HCT116 (cell line): ENCODE data around the gene SMYD3. TPM values are rescaled to one million over a fixed set of nuclear protein-coding genes. Genes with fewer than 3 reads are reported as not detected.

Experiments
- ATAC-seq: fragments of 200-7000 bp; cut with Tn5 transposase; 2 replicates; pipeline ENCODE4 v1.9.1; 2020; ENCODE audit warnings: mild to moderate bottlenecking, moderate library complexity
- BruUV-seq: library from RNA; stranded (reverse); fragments of 400-500 nt; replicated peaks from 2 replicates; lab custom pipeline; 2021; lab: Mats Ljungman, UMichigan
- CTCF ChIA-PET: fragments of 300-600 bp; sonication (Branson Sonifier 250); formaldehyde crosslinking; loops from one replicate; lab custom pipeline; 2021; ENCODE audit warnings: antibody characterized with exemption; lab: Charles Lee
- POLR2A ChIA-PET: fragments of 300-600, 350-600 bp; sonication (Branson Sonifier 250); formaldehyde crosslinking; loops from one replicate; lab custom pipeline; 2021; ENCODE audit warnings: antibody characterized with exemption; lab: Charles Lee
- RAD21 ChIA-PET, 2 experiments: fragments of 300-600 bp; sonication (Branson Sonifier 250); formaldehyde crosslinking; loops; one replicate each; lab custom pipeline; 2023; ENCODE audit warnings: low total read pairs in 2 of 2; ENCODE audit not compliant: uncharacterized antibody in 2 of 2, unreplicated experiment in 2 of 2, low non-redundant PET in 1 of 2; lab: Charles Lee
- DNase-seq: peaks from one replicate; pipeline ENCODE4 v3.0.0-alpha.2; 2010; ENCODE audit warnings: low read depth, low spot score
- H2AFZ ChIP-seq: fragments of 200-600 bp; shearing (Covaris generic), sonication (generic); 2 replicates; pipeline ENCODE4 v1.6.1; 2017; ENCODE audit warnings: low read depth, mixed run types, mixed read lengths, antibody characterized with exemption, low read length; ENCODE audit not compliant: poor library complexity, severe bottlenecking
- H3K27ac ChIP-seq: 2 replicates; pipeline ENCODE4 v1.5.1; 2012; ENCODE audit warnings: low read depth, low read length
- H3K27me3 ChIP-seq: fragments of 200-600 bp; sonication (generic); 2 replicates; pipeline ENCODE4 v1.6.1; 2016; ENCODE audit warnings: mixed run types, low read length, mixed read lengths; ENCODE audit not compliant: insufficient read depth
- H3K36me3 ChIP-seq, 2 experiments: fragments of 200-500 bp in 1 of 2; fragments of 200-600 bp in 1 of 2; sonication (Bioruptor generic) in 1 of 2; sonication (generic) in 1 of 2; 2 replicates each; pipeline versions ENCODE4 v1.5.1 to v1.6.1; 2014 to 2016; ENCODE audit warnings: low read length in 2 of 2, inconsistent platforms in 1 of 2, mixed read lengths in 1 of 2, mixed run types in 1 of 2; ENCODE audit not compliant: insufficient read depth in 2 of 2, control insufficient read depth in 1 of 2
- H3K4me1 ChIP-seq, 2 experiments: fragments of 200-600 bp in 1 of 2; sonication (generic) in 1 of 2; 2 replicates each; pipeline versions ENCODE4 v1.5.1 to v1.6.1; 2012 to 2017; ENCODE audit warnings: low read length in 2 of 2, inconsistent platforms in 1 of 2, mild to moderate bottlenecking in 1 of 2, mixed read lengths in 1 of 2, mixed run types in 1 of 2, moderate library complexity in 1 of 2; ENCODE audit not compliant: insufficient read depth in 2 of 2, control insufficient read depth in 1 of 2
- H3K4me2 ChIP-seq: fragments of 200-600 bp; sonication (generic); 2 replicates; pipeline ENCODE4 v1.6.1; 2017; ENCODE audit warnings: mixed run types, low read length, mixed read lengths
- H3K4me3 ChIP-seq, 2 experiments: fragments of 200-600 bp in 1 of 2; sonication (generic) in 1 of 2; replicated peaks in 1 of 2; 2 replicates each; pipeline ENCODE4 v1.5.1; 2011 to 2016; ENCODE audit warnings: low read length in 2 of 2, control low read depth in 1 of 2, low read depth in 1 of 2, mild to moderate bottlenecking in 1 of 2, mixed read lengths in 1 of 2, mixed run types in 1 of 2
- H3K79me2 ChIP-seq: fragments of 200-600 bp; sonication (generic); 2 replicates; pipeline ENCODE4 v1.6.1; 2017; ENCODE audit warnings: mild to moderate bottlenecking, mixed run types, low read length, moderate library complexity, mixed read lengths; ENCODE audit not compliant: insufficient read depth
- H3K9ac ChIP-seq: fragments of 200-600 bp; sonication (generic); 2 replicates; pipeline ENCODE4 v1.6.1; 2016; ENCODE audit warnings: low read length, mixed read lengths
- H3K9me2 ChIP-seq: fragments of 200-600 bp; sonication (generic), shearing (Covaris generic); 2 replicates; pipeline ENCODE4 v1.6.1; 2017; ENCODE audit warnings: mixed run types, mild to moderate bottlenecking, moderate library complexity; ENCODE audit not compliant: insufficient read depth
- H3K9me3 ChIP-seq, 2 experiments: fragments of 200-500 bp in 1 of 2; fragments of 200-600 bp in 1 of 2; sonication (Bioruptor generic) in 1 of 2; sonication (generic) in 1 of 2; 2 replicates each; pipeline ENCODE4 v1.6.1; 2014 to 2017; ENCODE audit warnings: low read length in 2 of 2, mixed read lengths in 2 of 2, inconsistent platforms in 1 of 2, low read depth in 1 of 2, mild to moderate bottlenecking in 1 of 2, mixed run types in 1 of 2, moderate library complexity in 1 of 2; ENCODE audit not compliant: control insufficient read depth in 1 of 2, insufficient read depth in 1 of 2
- H4K20me1 ChIP-seq: fragments of 200-600 bp; sonication (generic), shearing (Covaris generic); 2 replicates; pipeline ENCODE4 v1.6.1; 2017; ENCODE audit warnings: mixed run types, mild to moderate bottlenecking, moderate library complexity; ENCODE audit not compliant: insufficient read depth
- CEBPB ChIP-seq: IDR thresholded peaks from 2 replicates; pipeline ENCODE4 v1.6.1; 2012; ENCODE audit warnings: low read depth
- EZH2phosphoT487 ChIP-seq: fragments of 200-600 bp; IDR thresholded peaks from 2 replicates; pipeline ENCODE4 v1.6.1; 2018; ENCODE audit warnings: antibody characterized with exemption, borderline replicate concordance
- FOSL1 ChIP-seq: IDR thresholded peaks from 2 replicates; pipeline ENCODE4 v1.6.1; 2012; ENCODE audit warnings: low read depth
- POLR2A ChIP-seq: IDR thresholded peaks from 2 replicates; pipeline ENCODE4 v1.7.0; 2011; ENCODE audit warnings: borderline replicate concordance; ENCODE audit not compliant: insufficient read depth, insufficient read length; ENCODE audit errors: extremely low read depth
- YY1 ChIP-seq: IDR thresholded peaks from 2 replicates; pipeline ENCODE4 v1.6.1; 2011; ENCODE audit warnings: low read length, low read depth, moderate library complexity, mild to moderate bottlenecking; ENCODE audit not compliant: insufficient replicate concordance; ENCODE audit errors: extremely low read depth
- ZBTB33 ChIP-seq: IDR thresholded peaks from 2 replicates; pipeline ENCODE4 v1.6.1; 2011; ENCODE audit warnings: mild to moderate bottlenecking, low read length, moderate library complexity; ENCODE audit not compliant: insufficient replicate concordance; ENCODE audit errors: extremely low read depth
- intact Hi-C: fragments of 100-400 bp; cut with micrococcal nuclease; formaldehyde crosslinking; loops from 2 replicates; pipeline ENCODE4 v1.10.0; 2022
- total RNA-seq: library from RNA; stranded (reverse); gene quantifications from one replicate; pipeline ENCODE4 v1.2.1, GENCODE V29; 2021; ENCODE audit not compliant: unreplicated experiment

SMYD3 gene
- total RNA-seq, 1 experiment from 2014 or later, result 33.6 TPM

DNA sequence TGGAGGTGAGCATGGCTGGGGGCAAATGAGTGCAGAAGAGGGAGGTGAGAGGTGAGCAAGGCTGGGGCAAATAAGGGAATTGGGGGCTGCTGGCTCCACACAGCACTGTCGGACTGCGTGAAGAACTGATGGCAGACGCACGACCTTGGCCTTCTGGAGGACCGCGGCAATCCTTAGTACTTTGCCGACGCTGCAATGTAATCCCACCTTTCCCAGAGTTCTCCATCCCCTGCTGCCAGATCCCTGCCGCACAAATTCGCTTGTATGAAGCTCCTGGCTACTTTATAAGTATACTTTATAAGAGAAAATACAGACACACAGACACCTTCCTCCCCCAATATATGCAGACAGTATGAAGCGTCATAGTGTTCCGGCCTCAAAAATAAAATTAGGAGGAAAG, 472.4 kb downstream of the SMYD3 start:
- no peak for TF ChIP-seq CEBPB
- no peaks in the 10 kb centered on the region for H3K36me3 ChIP-seq
- no peaks in the 10 kb centered on the region for H3K9me2 ChIP-seq
- no peak overlapping the region for H2AFZ ChIP-seq
- H3K27me3 ChIP-seq, result no peaks in the 10 kb centered on the region
- no peaks in the 10 kb centered on the region for H3K9me3 ChIP-seq
- CTCF ChIA-PET, result no interaction called here
- DNase-seq, result no peak
- POLR2A ChIA-PET, result no interaction called here
- BruUV-seq, result no TSS peak
- H3K4me2 ChIP-seq, result no peak overlapping the region
- intact Hi-C loops, result no loop called here
- H3K79me2 ChIP-seq, result no peaks in the 10 kb centered on the region
- no peaks in the 10 kb centered on the region for H4K20me1 ChIP-seq
- RAD21 ChIA-PET, result no interaction called here
- no peak overlapping the region for H3K27ac ChIP-seq
- H3K9ac ChIP-seq, result no peak overlapping the region
- no peaks in the 10 kb centered on the region for H3K4me1 ChIP-seq
- ATAC-seq, result no peak
- no peak overlapping the region for H3K4me3 ChIP-seq

DNA sequence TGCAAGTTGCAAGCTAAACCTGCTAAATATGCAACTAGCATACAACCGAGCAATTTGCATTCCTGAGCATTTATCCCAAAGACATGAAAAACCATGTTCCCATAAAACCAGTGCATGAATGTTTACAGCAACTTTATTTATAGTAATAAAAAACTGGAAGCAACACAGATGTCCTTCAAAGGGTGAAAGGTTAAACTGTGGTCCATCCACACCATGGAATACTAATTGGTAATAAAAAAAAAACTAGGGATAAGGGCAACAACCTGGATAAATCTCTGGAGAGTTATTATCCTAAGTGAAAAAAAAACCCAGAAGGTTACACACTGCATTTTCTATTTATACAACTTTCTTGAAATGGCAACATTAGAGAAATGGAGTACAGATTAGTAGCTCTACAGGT, 474.1 kb downstream of the SMYD3 start:
- intact Hi-C loops, result no loop called here
- no peaks in the 10 kb centered on the region for H3K27me3 ChIP-seq
- no peaks in the 10 kb centered on the region for H4K20me1 ChIP-seq
- no peak overlapping the region for H3K4me3 ChIP-seq
- ATAC-seq, result no peak
- no peaks in the 10 kb centered on the region for H3K9me3 ChIP-seq
- ChIA-PET CTCF (no interaction called here), RAD21 (no interaction called here), POLR2A (no interaction called here)
- no peak overlapping the region for H3K27ac ChIP-seq
- no peaks in the 10 kb centered on the region for H3K79me2 ChIP-seq
- H2AFZ ChIP-seq, result no peak overlapping the region
- BruUV-seq, result no TSS peak
- H3K9ac ChIP-seq, result no peak overlapping the region
- H3K36me3 ChIP-seq, result no peaks in the 10 kb centered on the region
- no peak for DNase-seq
- no peak for TF ChIP-seq ZBTB33
- TF ChIP-seq EZH2phosphoT487, result no peak
- no peak for TF ChIP-seq FOSL1
- no peak for TF ChIP-seq POLR2A
- no peak for TF ChIP-seq YY1
- H3K9me2 ChIP-seq, result no peaks in the 10 kb centered on the region
- no peak overlapping the region for H3K4me2 ChIP-seq
- no peaks in the 10 kb centered on the region for H3K4me1 ChIP-seq
